ENCODE data around the gene GOLGA7B. TPM values are rescaled to one million over a fixed set of nuclear protein-coding genes. Genes with fewer than 3 reads are reported as not detected.

Gene GOLGA7B
- polyA plus RNA-seq, 1 of the 3 experiments (the other 2 are of a cell fraction) = 0.03 TPM

- no peak overlapping the region for H3K4me3 ChIP-seq (ENCODE audit: low read depth in 2 of 2, low read length in 1 of 2)
These were observed 61.0 kb downstream of the GOLGA7B start for GRCh38 chr10:97910661-97911060.

GRCh38 chr10:97911217-97911616 lies 61.6 kb downstream of the GOLGA7B start:
- no peaks in the 10 kb centered on the region for H3K9me3 ChIP-seq
- no peak for DNase-seq
- H3K9ac ChIP-seq = no peak overlapping the region
- no peaks in the 10 kb centered on the region for H3K9me2 ChIP-seq
- no peaks in the 10 kb centered on the region for H3F3A ChIP-seq (replicated peaks; ENCODE audit: insufficient read depth)
- WGBS (ENCODE audit: low lambda C conversion rate) = 57% methylated on average over 5 of the region's 5 CpGs
- no peak overlapping the region for H3K4me3 ChIP-seq (ENCODE audit: low read depth in 2 of 2, low read length in 1 of 2)
- H3K36me3 ChIP-seq (replicated peaks in 1 of 2; ENCODE audit: control insufficient read depth in 1 of 2, insufficient read depth in 2 of 2, low read length in 1 of 2) = no peaks in the 10 kb centered on the region
- H3K4me2 ChIP-seq = no peak overlapping the region
- CTCF ChIA-PET = interaction anchor here (0.9 to 3.4 kb wide), 9 partner anchors 8 to 556 kb away, joined by 3 to 46 read pairs (median 3); no protein-coding TSS in a partner anchor
- no peaks in the 10 kb centered on the region for H3K79me2 ChIP-seq (ENCODE audit: insufficient read depth)
- no peaks in the 10 kb centered on the region for H4K20me1 ChIP-seq (ENCODE audit: insufficient read depth)
- TF ChIP-seq MEF2A (IDR thresholded peaks at IDR 0.05; ENCODE audit: borderline replicate concordance, low read depth) = no peak
- no peak for TF ChIP-seq FOXJ3 (CRISPR knock-in tag; IDR thresholded peaks at IDR 0.05)
- TF ChIP-seq RCOR1 (IDR thresholded peaks at IDR 0.05; ENCODE audit: low read length) = no peak
- no peak for TF ChIP-seq MAX (IDR thresholded peaks at IDR 0.05; ENCODE audit: low read depth)
- TF ChIP-seq MXI1 (IDR thresholded peaks at IDR 0.05; ENCODE audit: low read depth, low read length) = no peak
- no peak for TF ChIP-seq PBX3 (IDR thresholded peaks at IDR 0.05)
- no peak for TF ChIP-seq TAF1 (IDR thresholded peaks at IDR 0.05; ENCODE audit: borderline replicate concordance, low read depth, low read length)
- no peak for TF ChIP-seq RFX5 (IDR thresholded peaks at IDR 0.05; ENCODE audit: low read length)
- TF ChIP-seq SMC3 (IDR thresholded peaks at IDR 0.05; ENCODE audit: low read depth, low read length) = no peak
- no peak for TF ChIP-seq ZBTB33 (IDR thresholded peaks at IDR 0.05; ENCODE audit: borderline replicate concordance, low read depth)
- no peak for TF ChIP-seq REST (IDR thresholded peaks at IDR 0.05; ENCODE audit: low read depth, low read length)
- TF ChIP-seq EP300 (IDR thresholded peaks at IDR 0.05; ENCODE audit: borderline replicate concordance in 1 of 2, low read depth in 1 of 2, low read length in 1 of 2) = no peak
- POLR2A ChIA-PET = no interaction called here
- H3K27me3 ChIP-seq (ENCODE audit: insufficient read depth) = peaks cover 9% of the 10 kb centered on the region; the same call in 1 of the 2 replicates
- no peak overlapping the region for H2AFZ ChIP-seq (ENCODE audit: low read depth)
- no peak overlapping the region for H3K27ac ChIP-seq (ENCODE audit: low read depth in 2 of 2, low read length in 1 of 2)
- peaks cover 0 to 6% of the 10 kb centered on the region in 2 experiments; a peak in 1 of 4 replicates for H3K4me1 ChIP-seq (ENCODE audit: control insufficient read depth in 1 of 2, insufficient read depth in 2 of 2, low read depth in 1 of 2, low read length in 1 of 2)

More at GRCh38 chr10:97910661-97911060, 61.0 kb downstream of the GOLGA7B start:
- no peak for DNase-seq
- TF ChIP-seq YY1 (IDR thresholded peaks at IDR 0.05; ENCODE audit: low read depth) (no peak), USF2 (IDR thresholded peaks at IDR 0.05; ENCODE audit: borderline replicate concordance, low read depth, low read length) (no peak), IRF3 (IDR thresholded peaks at IDR 0.05; ENCODE audit: low read depth, low read length) (no peak), SIN3A (IDR thresholded peaks at IDR 0.05; ENCODE audit: borderline replicate concordance, low read depth, low read length) (no peak), CHD2 (IDR thresholded peaks at IDR 0.05; ENCODE audit: low read length, partially characterized antibody) (no peak)
- no peak overlapping the region for H3K4me2 ChIP-seq
- ChIA-PET POLR2A (no interaction called here), CTCF (interaction anchor here (0.9 to 3.4 kb wide), 7 partner anchors 8 to 399 kb away, joined by 3 to 46 read pairs (median 5); no protein-coding TSS in a partner anchor)
- no peak overlapping the region for H3K27ac ChIP-seq (ENCODE audit: low read depth in 2 of 2, low read length in 1 of 2)
- WGBS (ENCODE audit: low lambda C conversion rate) = 0% methylated on average over 1 of the region's 4 CpGs
- no peaks in the 10 kb centered on the region for H3F3A ChIP-seq (replicated peaks; ENCODE audit: insufficient read depth)
- no peaks in the 10 kb centered on the region for H4K20me1 ChIP-seq (ENCODE audit: insufficient read depth)
- H3K4me1 ChIP-seq (ENCODE audit: control insufficient read depth in 1 of 2, insufficient read depth in 2 of 2, low read depth in 1 of 2, low read length in 1 of 2) = peaks cover 0 to 6% of the 10 kb centered on the region in 2 experiments; a peak in 1 of 4 replicates
- no peaks in the 10 kb centered on the region for H3K9me2 ChIP-seq
- H3K36me3 ChIP-seq (replicated peaks in 1 of 2; ENCODE audit: control insufficient read depth in 1 of 2, insufficient read depth in 2 of 2, low read length in 1 of 2) = no peaks in the 10 kb centered on the region
- no peaks in the 10 kb centered on the region for H3K9me3 ChIP-seq
- no peak overlapping the region for H3K9ac ChIP-seq
- H2AFZ ChIP-seq (ENCODE audit: low read depth) = no peak overlapping the region
- peaks cover 9% of the 10 kb centered on the region; the same call in 1 of the 2 replicates for H3K27me3 ChIP-seq (ENCODE audit: insufficient read depth)
- no peaks in the 10 kb centered on the region for H3K79me2 ChIP-seq (ENCODE audit: insufficient read depth)

Measured in SK-N-SH (cell line).